ENCODE measurements around the gene ADAMTS13. TPM values are rescaled to one million over a fixed set of nuclear protein-coding genes. Genes with fewer than 3 reads are reported as not detected.

Gene ADAMTS13
- total RNA-seq, 4 donors from 2014 or later: 4.4 to 13.2 (median 5.7) TPM

- no peak for DNase-seq
- TF ChIP-seq, protein P1, sequence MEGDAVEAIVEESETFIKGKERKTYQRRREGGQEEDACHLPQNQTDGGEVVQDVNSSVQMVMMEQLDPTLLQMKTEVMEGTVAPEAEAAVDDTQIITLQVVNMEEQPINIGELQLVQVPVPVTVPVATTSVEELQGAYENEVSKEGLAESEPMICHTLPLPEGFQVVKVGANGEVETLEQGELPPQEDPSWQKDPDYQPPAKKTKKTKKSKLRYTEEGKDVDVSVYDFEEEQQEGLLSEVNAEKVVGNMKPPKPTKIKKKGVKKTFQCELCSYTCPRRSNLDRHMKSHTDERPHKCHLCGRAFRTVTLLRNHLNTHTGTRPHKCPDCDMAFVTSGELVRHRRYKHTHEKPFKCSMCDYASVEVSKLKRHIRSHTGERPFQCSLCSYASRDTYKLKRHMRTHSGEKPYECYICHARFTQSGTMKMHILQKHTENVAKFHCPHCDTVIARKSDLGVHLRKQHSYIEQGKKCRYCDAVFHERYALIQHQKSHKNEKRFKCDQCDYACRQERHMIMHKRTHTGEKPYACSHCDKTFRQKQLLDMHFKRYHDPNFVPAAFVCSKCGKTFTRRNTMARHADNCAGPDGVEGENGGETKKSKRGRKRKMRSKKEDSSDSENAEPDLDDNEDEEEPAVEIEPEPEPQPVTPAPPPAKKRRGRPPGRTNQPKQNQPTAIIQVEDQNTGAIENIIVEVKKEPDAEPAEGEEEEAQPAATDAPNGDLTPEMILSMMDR (IDR thresholded peaks at IDR 0.05): peak in 1 of 6 experiments; percentile 16
- no peak for TF ChIP-seq POLR2A (IDR thresholded peaks at IDR 0.05)
Observed at GRCh38 chr9:133396952-133397351, 25.2 kb upstream of the ADAMTS13 start.

DNA sequence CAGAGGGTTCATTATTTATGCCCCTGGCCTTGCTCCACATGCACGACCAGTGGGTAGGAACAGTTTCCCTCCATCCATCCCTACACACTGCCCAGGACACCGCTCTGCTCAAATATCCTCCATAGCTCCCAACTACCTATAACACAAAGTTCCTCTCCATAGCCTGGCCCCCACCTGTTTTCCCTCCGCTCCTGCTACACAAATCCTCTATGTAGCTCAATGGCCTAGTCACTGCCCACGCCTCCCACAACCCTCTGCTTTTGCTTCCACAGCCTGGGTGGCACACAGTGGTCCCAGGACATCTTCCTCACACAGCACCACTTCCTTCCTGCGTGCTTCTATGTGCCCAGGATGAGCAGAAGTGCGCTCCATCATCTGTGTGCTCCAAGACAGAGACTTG is 24.8 kb upstream of the ADAMTS13 start:
- H3K4me1 ChIP-seq: no peaks in the 10 kb centered on the region
- H3K27me3 ChIP-seq: no peaks in the 10 kb centered on the region
- H3K9me3 ChIP-seq: no peaks in the 10 kb centered on the region
- H3K4me3 ChIP-seq: no peak overlapping the region
- no peak for DNase-seq
- no peak overlapping the region for H3K27ac ChIP-seq
- H3K36me3 ChIP-seq: peaks cover 0 to 4% (median 0%) of the 10 kb centered on the region in 3 donors
- TF ChIP-seq POLR2A (IDR thresholded peaks at IDR 0.05): no peak
- TF ChIP-seq, protein P1 (IDR thresholded peaks at IDR 0.05): no peak

More at GRCh38 chr9:133396952-133397351, 25.2 kb upstream of the ADAMTS13 start:
- Histone ChIP-seq H3K4me3 (no peak overlapping the region), H3K27ac (no peak overlapping the region), H3K27me3 (no peaks in the 10 kb centered on the region), H3K4me1 (no peaks in the 10 kb centered on the region), H3K36me3 (peaks cover 0 to under 1% (median 0%) of the 10 kb centered on the region in 3 donors), H3K9me3 (no peaks in the 10 kb centered on the region)

GRCh38 chr9:133397895-133398294 is 24.3 kb upstream of the ADAMTS13 start:
- H3K36me3 ChIP-seq: peaks cover 0 to 4% (median 0%) of the 10 kb centered on the region in 3 donors
- no peaks in the 10 kb centered on the region for H3K4me1 ChIP-seq
- H3K27ac ChIP-seq: no peak overlapping the region
- DNase-seq: no peak
- H3K9me3 ChIP-seq: no peaks in the 10 kb centered on the region
- H3K4me3 ChIP-seq: no peak overlapping the region
- no peaks in the 10 kb centered on the region for H3K27me3 ChIP-seq
- no peak for TF ChIP-seq POLR2A (IDR thresholded peaks at IDR 0.05)
- TF ChIP-seq, protein P1 (IDR thresholded peaks at IDR 0.05): no peak

GRCh38 chr9:133400292-133400691 is 21.9 kb upstream of the ADAMTS13 start:
- Histone ChIP-seq H3K9me3 (no peaks in the 10 kb centered on the region), H3K36me3 (peaks cover 0 to 14% (median 0%) of the 10 kb centered on the region in 3 donors), H3K27ac (no peak overlapping the region), H3K4me3 (no peak overlapping the region), H3K27me3 (no peaks in the 10 kb centered on the region), H3K4me1 (no peaks in the 10 kb centered on the region)
- TF ChIP-seq, protein P1 (IDR thresholded peaks at IDR 0.05): no peak
- TF ChIP-seq POLR2A (IDR thresholded peaks at IDR 0.05): no peak
- DNase-seq: no peak

- no peaks in the 10 kb centered on the region for H3K27me3 ChIP-seq
- TF ChIP-seq POLR2A (IDR thresholded peaks at IDR 0.05): no peak
- TF ChIP-seq, protein P1 (IDR thresholded peaks at IDR 0.05): no peak
- peaks cover 0 to 26% (median 0%) of the 10 kb centered on the region in 3 donors for H3K36me3 ChIP-seq
Observed at GRCh38 chr9:133401588-133401987, 20.6 kb upstream of the ADAMTS13 start.

DNA sequence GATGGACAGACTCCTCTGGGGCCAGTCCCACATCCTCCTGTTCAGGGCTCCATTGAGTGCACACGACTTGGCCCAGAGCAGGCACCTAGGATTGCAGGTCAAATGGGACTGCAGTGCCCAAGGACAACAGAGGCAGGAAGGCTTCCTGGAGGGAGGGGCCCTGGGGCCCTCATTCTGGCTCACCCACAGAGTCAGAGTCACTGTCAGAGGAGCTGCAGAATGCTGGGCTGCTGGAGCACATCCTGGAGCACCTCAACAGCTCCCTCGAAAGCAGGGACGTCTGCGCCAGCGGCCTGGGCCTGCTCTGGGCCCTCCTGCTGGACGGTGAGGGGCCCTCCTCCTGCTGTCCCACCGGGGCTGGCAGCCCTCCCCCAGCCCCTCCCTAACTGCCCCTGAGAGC is 19.5 kb upstream of the ADAMTS13 start:
- Histone ChIP-seq H3K9me3 (no peaks in the 10 kb centered on the region), H3K4me3 (no peak overlapping the region), H3K27ac (no peak overlapping the region), H3K36me3 (peaks cover 0 to 35% (median 0%) of the 10 kb centered on the region in 3 donors), H3K4me1 (no peaks in the 10 kb centered on the region), H3K27me3 (no peaks in the 10 kb centered on the region)
- DNase-seq: no peak
- TF ChIP-seq POLR2A (IDR thresholded peaks at IDR 0.05): no peak
- TF ChIP-seq, protein P1 (IDR thresholded peaks at IDR 0.05): no peak

More at GRCh38 chr9:133401588-133401987, 20.6 kb upstream of the ADAMTS13 start:
- H3K9me3 ChIP-seq: no peaks in the 10 kb centered on the region
- no peaks in the 10 kb centered on the region for H3K4me1 ChIP-seq
- H3K4me3 ChIP-seq: no peak overlapping the region
- no peak overlapping the region for H3K27ac ChIP-seq
- no peak for DNase-seq

All from Peyer's patch (tissue), 4 donors.